Stimulated activated CD4-positive, alpha-beta T cell treated with anti-CD3 and anti-CD28 coated beads, Interleukin-4, amount 100 ng/mL, for 4 hours (primary cell): ENCODE data around the gene TBX6.
"Not testable (repeated sequence)": the region's sequence is repeated elsewhere in the genome, so short reads cannot be mapped to it uniquely, and the experiment has no call there.

Experiments used
- DNase-seq, 2 experiments: peaks; one replicate each; pipeline ENCODE4 v3.0.0-alpha.2; 2020

Gene TBX6

GRCh38 chr16:30091474-30092372 is at the start of gene TBX6:
TBX6 (minus strand) TSS chr16:30091924; CDS start chr16:30091193, 731 bp downstream.
- DNase-seq, result peak; percentile 90 to 93

DNA sequence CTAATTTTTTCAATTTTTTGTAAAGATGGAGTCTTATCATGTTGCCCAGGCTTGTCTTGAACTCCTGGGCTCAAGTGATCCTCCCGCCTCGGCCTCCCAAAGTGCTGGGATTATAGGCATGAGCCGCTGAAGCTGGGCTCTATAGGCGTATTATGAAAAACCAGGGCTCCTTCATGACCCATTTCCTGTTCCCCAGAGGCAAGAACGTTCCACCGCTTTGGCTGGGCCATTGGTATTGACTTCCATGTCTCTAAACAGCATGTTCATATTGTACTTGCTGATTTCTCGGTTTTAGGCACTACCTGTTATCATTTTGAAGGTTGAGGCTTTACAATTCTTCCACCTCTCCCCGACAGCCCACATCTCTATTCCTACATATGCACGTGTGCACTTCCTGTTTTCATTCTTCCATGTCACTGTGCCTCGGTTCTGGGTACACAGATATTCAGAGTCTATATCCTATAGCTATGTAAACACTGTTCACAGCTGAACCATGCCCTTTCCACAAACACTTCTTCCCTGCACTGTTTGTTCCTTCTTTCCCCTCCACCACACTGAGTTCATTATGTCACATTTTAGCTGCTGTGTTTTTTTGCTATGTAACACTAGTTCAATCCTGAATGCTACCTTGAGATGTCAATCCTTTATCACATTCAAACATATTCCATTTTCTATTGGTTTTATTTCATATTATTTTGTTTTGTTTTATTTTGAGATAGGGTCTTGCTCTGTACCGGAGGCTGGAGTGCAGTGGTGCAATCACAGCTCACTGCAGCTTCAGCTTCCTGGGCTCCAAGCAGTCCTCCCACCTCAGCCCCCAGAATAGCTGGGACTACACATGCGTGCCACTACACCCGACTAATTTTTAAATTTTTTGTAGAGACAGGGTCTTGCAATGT is 48.1 kb upstream of the TBX6 start:
- no peak for DNase-seq

DNA sequence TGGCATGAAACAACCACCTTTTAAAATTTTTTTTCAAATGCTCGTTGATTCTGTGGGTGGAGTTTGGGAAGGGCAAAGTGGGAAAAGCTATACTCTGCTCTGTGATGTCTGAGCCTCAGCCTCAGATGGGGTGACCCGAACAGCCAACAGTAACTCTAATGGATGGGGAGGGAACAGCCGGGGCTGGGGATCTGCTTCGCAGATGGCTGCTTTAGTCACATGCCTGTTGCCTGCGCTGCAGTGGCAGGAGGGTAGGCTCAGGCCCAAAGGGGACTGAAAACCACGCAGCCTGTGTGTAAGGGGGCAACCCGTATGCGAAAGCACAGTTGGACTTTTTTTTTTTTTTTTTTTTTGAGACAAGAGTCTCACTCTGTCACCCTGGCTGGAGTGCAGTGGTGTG is 46.2 kb upstream of the TBX6 start:
- no peak for DNase-seq

GRCh38 chr16:30136971-30137605 is 45.4 kb upstream of the TBX6 start:
- no peak for DNase-seq

DNA sequence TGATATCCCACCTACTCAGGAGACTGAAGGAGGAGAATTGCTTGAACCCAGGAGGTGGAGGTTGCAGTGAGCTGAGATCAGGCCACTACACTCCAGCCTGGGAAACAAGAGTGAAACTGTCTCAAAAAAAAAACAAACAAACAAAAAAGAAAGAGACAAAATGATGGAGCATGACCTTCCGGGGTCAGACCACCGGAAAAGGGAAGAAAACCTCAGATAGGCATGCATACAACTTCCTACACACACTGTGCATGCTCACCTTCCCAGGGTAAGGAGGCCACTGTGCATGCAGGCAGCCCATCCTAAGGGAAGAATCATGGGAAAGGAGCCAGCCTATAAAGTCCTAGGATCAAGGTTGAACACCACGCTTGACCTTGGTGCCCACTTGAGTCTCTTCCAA is 40.9 kb upstream of the TBX6 start:
- no peak for DNase-seq

DNA sequence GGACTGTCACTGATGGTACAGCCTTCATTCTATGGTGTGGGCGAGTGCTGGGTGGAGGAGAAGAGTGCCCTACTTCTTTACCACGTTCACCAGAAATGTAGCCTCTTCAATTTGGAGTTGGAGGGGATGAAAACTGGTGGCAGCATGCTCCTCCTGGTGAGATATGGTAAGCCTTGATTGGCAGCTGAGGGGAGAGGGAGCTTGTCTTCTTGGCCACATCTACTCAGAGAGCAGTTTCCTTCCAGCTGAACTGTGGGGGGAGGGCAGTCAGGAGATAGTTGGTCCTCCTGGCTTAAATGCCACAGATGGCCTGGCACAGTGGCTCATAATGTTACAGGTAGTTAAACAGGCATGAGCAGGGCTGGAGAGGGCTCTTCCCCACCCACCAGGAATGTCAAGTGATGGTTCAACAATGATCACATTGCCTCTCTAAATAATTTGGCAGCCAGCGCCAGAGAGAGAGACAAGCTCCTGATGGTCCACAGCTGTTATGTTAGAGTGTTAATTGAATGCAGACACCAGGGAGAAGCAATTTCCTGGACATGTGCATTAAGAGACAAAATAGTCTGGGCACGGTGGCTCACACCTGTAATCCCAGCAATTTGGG is 40.2 kb upstream of the TBX6 start:
- no peak for DNase-seq

GRCh38 chr16:30127993-30128392 is 36.3 kb upstream of the TBX6 start:
- no peak for DNase-seq

- DNase-seq, result not testable (repeated sequence)
These were observed 34.0 kb upstream of the TBX6 start for GRCh38 chr16:30125690-30126089.

DNA sequence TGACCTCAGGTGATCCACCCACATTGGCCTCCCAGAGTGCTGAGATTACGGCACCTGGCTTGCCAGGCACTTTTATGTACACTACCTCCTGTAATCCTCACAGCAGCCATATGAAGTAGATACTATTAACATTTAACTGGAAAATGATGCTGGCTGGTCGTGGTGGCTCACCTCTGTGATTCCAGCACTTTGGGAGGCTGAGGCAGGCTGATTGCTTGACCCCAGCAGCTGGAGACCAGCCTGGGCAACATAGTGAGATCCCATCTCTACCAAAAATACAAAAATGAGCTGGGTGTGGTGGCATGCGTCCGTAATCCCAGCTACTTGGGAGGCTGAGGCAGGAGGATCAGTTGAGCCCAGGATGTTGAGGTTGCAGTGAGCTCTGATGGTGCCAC is 33.3 kb upstream of the TBX6 start:
- DNase-seq, result no peak

- no peak for DNase-seq
These were observed 31.0 kb upstream of the TBX6 start for GRCh38 chr16:30122604-30123160.

DNA sequence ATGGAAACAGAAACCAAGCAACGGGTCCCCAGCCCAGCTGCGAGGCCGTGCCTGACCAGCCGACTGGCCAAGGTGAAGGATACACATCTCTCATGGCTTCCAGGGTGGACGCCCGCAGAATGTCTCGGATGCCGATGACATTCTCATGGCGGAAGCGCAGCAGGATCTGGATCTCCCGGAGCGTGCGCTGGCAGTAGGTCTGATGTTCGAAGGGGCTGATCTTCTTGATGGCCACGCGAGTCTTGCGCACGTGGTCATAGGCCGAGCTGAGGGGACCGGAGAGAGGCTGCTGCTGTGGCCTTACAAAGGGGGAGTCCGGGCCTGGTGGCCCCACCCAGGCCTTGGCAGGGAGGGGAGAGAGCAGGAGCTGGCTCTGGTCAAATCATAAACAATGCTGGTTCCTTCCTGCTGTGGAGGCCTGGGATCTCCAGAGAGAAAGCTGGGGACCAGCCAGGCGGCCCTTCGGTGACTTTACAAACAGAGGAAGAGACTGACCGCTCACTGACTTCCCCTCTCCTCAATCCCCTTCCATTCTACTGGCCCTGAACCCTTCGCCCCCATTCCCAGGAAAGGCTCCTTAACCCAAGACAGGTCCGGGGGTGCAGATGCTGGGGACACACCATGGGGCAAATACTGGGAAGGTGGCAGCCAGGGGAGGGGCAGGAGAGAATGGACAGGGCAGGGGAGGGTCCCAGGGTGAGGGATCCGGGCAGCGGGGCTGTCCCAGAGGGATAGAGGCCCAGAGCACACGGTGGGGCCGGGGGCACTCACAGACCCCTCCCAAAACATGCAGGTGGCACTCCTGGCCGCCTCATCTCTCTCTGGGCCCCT is 30.2 kb upstream of the TBX6 start:
- DNase-seq, result no peak

DNA sequence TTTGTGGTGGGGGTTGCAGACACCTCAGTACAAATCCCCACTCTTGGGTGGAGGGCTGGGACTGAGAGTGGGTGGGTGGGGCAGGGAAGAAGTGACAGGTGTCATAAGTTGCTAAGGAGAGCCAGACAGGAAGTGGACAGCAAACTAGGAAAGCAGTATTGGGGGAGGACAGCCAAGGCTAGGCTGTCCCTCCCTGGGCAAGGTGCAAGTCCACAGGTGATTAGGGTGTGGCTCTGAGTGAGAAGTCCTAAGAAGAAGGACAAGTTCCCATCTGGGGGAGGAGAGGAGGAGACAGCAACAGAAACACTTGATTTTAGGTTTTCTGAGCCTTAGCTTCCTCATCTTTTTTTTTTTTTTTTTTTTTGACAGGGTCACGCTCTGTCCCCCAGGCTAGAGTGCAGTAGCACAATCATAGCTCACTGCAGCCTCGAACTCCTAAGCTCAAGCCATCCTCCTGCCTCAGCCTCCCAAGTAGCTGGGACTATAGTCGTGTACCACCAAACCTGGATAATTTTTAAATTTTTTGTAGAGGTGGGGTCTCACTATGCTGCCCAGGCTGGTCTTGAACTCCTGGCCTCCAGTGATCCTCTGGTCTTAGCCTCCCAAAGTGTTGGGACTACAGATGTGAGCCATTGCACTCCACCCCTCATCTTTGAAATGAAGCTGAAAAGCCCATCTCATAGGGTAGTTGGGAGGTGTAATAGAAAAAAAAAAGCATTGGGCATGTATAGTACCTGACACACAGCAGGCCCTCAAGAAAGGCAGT is 28.8 kb upstream of the TBX6 start:
- DNase-seq, result no peak

DNA sequence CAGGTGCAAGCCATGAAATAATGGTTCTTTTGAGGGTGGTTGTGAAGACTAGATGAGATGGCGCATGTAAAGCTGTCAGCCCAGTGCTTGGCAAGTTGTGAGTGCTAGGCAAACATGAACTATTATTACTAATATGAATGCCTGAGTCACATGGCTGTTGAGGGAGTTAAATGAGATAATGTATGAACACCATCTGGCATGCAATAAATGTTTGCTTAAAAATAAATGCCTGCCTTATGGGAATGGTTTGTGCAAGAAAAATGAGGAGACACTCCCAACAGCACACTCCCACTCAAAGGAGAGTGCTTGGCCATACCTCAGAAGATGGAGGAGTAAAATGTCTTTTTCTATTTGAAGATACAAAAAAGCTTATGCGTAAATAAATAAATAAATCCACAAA is 27.7 kb upstream of the TBX6 start:
- DNase-seq, result no peak

DNA sequence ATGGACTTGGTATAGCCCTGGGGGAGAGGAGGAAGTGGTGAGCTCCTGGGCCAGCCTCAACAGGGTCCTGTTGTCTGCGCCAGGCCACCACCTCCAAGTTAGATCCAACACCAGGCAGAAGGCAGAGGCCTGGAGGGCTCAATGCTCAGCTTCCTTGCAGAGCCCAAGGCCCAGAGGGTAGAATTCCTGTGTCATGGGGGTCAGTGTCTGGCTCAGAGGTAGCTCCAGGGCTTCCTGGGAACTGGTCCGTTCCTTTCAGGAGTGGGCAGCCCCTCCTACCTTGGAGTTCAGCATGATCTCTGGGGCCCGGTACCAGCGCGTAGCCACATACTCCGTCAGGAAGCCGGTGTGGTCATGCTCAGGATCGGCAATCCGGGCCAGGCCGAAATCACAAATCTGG is 26.0 kb upstream of the TBX6 start:
- DNase-seq, result no peak

DNA sequence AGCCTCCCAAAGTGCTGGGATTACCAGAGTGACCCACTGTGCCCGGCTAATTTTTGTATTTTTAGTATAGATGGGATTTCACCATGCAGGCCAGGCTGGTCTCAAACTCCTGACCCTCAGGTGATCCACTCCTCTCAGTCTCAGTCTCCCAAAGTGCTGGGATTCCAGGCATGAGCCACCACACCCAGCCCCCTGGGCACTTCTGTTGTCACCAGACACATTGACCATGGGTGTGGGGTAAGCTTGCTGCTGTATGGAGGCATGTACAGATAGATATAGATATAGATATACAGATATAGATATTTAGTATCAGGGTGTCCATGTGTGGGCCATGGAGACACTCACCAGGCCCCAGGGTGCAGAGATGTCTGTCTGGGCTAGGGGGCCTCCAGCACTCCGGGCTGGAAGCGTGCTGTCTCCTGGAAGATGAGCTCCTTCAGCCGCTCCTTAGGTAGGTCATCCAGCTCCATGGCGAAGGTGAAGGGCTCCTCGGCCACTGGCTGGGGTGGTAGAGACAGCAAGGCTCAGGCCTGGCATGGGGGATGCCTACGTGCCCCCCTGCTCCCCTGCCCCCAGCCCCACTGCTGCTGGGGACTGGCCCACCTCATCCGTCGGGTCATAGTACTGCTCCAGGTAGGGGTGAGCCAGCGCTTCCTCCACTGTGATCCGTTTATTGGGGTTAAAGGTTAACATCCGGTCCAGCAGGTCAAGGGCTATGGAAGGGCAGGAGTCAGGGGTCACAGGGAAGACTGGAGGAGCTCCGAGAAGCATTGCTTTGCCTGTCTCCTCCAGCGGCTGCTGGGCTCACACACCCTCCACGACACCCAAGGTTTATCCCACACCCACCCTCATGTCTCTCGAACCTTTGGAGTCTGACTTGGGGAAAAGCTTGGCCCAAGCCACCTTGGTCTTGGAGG is 24.8 kb upstream of the TBX6 start:
- DNase-seq, result no peak

GRCh38 chr16:30115238-30115637 is 23.5 kb upstream of the TBX6 start:
- no peak for DNase-seq

DNA sequence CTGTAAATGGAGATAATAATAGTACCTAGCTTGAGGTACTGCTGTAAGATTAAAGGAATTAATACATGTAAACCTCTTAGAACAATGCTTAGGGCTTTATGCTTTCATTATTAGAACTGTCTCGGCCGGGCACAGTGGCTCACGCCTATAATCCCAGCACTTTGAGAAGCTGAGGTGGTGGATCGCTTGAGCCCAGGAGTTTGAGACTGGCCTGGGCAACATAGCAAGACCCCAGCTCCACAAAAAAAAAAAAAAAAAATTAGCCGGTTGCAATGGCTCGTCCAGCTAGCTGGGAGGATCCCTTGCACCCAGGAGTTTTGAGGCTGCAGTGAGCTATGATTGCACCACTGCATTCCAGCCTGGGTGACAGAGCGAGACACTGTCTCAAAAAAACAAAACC is 23.1 kb upstream of the TBX6 start:
- DNase-seq, result not testable (repeated sequence)

DNA sequence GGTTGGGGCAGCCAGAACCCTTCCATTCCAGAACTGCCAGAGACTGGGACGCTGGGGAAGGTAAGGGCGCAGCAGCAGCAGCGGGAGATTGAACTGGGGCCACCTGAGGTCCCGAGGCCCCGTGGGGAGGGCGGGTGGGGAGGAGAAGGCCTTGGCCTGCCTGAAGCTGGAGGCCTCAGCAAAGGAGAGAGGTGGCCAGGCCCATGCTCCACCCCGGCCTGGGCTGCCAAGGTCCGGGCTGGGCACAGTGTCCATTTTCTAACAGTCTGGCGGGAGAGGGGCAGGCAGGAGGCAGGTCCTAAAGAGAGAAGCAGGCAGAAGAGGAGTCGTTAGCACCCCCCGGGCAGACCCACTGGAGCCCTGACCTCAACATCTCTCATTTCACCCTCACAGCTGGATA is 22.7 kb upstream of the TBX6 start:
- no peak for DNase-seq

GRCh38 chr16:30113711-30114333 is 22.1 kb upstream of the TBX6 start:
- no peak for DNase-seq
